ENCODE results near the gene SKAP1.

Gene SKAP1

DNA sequence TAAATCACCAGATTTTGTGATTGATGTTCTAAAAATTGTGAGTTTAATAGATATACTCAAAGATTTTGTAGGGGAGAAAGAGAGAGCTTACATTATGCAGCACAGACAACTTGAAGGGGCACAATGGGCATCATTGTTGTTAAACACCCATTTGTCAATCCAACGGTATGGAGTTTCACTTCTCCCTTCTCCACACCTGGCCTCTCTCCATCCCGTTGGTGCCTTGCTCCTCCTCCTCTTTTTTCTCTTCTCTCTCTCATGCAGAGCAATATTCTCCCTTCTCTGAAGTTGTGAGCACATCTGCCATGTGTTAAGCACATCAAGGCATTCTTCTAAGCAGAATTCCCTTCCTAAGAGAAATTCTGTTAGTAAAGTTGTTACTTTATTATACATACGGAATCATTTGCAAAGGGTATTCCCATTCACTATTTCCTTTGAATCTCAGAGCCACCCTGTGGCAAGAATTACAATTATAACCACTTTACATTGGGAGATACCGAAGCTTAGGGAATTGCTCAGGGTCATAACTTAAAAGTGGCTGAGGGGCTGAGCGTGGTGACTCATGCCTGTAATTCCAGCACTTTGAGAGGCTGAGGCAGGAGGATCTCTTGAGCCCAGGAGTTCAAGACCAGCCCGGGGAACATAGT, 40.5 kb upstream of the SKAP1 start:
- TF ChIP-seq, protein P1, sequence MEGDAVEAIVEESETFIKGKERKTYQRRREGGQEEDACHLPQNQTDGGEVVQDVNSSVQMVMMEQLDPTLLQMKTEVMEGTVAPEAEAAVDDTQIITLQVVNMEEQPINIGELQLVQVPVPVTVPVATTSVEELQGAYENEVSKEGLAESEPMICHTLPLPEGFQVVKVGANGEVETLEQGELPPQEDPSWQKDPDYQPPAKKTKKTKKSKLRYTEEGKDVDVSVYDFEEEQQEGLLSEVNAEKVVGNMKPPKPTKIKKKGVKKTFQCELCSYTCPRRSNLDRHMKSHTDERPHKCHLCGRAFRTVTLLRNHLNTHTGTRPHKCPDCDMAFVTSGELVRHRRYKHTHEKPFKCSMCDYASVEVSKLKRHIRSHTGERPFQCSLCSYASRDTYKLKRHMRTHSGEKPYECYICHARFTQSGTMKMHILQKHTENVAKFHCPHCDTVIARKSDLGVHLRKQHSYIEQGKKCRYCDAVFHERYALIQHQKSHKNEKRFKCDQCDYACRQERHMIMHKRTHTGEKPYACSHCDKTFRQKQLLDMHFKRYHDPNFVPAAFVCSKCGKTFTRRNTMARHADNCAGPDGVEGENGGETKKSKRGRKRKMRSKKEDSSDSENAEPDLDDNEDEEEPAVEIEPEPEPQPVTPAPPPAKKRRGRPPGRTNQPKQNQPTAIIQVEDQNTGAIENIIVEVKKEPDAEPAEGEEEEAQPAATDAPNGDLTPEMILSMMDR (IDR thresholded peaks at IDR 0.05; ENCODE audit: insufficient read depth, low read depth, low read length, missing control alignments), result no peak
- no peak for DNase-seq (ENCODE audit: low read depth)
- H3K4me3 ChIP-seq (ENCODE audit: low read depth, low read length), result no peak overlapping the region

DNA sequence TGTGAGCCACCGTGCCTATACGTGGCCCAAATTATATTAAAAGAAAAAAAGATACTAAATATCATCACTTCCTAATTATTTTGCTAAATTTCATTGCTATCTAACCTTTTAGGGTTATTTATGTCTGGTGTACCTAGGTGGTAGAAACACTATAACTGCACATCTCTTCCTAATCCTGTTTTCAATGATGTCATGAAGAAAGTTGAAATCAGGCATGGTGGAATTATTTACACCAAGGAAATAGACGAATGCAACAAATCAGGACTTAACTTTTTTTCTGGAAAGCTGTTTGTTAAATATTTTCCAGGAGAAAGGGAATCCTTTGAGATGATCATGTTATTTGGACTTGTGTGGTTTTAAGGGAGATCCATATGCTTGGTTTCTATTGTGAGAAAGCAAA, 39.2 kb upstream of the SKAP1 start:
- TF ChIP-seq, protein P1 (IDR thresholded peaks at IDR 0.05; ENCODE audit: insufficient read depth, low read depth, low read length, missing control alignments), result no peak
- no peak overlapping the region for H3K4me3 ChIP-seq (ENCODE audit: low read depth, low read length)
- DNase-seq (ENCODE audit: low read depth), result no peak

DNA sequence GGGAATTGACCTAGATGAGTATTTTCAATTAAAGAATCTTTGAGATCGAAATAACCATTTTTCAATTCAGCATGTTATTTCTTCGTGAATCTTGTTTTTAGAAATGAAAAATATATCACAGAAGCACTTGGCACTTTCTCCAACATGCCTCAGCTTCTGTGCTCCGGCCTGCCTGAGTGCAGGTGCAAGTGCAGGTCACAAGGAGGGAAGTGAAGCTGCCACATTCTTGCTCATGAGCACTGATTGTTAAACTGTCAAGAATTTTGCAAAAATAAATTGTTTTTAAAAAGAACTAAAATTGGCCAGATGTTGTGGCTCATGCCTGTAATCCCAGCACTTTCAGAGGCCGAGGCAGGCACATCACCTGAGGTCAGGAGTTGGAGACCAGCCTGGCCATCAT, 38.3 kb upstream of the SKAP1 start:
- no peak overlapping the region for H3K4me3 ChIP-seq (ENCODE audit: low read depth, low read length)
- TF ChIP-seq, protein P1 (IDR thresholded peaks at IDR 0.05; ENCODE audit: insufficient read depth, low read depth, low read length, missing control alignments), result no peak
- no peak for DNase-seq (ENCODE audit: low read depth)

DNA sequence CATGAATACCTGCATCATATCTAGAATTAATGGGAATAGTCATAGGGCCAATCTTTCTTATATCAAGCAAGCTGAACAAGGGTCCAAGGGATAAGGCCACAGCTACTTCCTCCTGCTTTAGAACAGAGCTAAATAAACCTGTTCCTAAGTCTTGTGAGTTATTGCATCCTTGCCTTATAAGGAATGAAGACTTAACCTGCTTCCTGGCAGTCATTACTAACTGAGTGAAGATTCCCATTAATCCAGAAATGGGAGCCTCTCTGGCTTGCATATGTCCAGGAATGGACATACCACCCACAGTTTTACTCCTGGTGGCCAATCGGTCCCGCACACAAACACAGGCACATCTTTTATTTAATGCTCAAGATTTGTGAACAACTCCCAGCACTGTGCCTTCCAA, 35.9 kb upstream of the SKAP1 start:
- TF ChIP-seq, protein P1 (IDR thresholded peaks at IDR 0.05; ENCODE audit: insufficient read depth, low read depth, low read length, missing control alignments), result no peak
- H3K4me3 ChIP-seq (ENCODE audit: low read depth, low read length), result no peak overlapping the region
- DNase-seq (ENCODE audit: low read depth), result no peak

DNA sequence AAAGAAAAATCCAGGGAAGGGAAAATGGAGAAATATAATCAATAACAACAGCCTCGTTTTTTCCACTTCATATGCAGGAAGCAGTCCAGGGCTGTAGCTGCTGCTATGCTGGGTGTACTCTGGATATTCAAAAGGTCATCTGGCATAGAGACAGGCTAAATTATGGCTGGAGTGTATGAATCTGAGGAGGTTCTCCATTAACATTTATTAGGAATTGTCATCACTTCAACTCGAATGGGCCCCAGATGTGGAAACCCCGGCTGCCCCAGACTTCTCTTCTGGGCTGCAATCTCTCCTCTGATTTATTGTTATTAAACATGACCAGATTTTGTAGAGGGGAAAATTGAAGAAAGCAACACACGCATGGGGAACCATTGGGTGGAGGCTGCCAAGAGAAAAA, 33.5 kb upstream of the SKAP1 start:
- no peak for DNase-seq (ENCODE audit: low read depth)
- TF ChIP-seq, protein P1 (IDR thresholded peaks at IDR 0.05; ENCODE audit: insufficient read depth, low read depth, low read length, missing control alignments), result no peak
- H3K4me3 ChIP-seq (ENCODE audit: low read depth, low read length), result no peak overlapping the region

DNA sequence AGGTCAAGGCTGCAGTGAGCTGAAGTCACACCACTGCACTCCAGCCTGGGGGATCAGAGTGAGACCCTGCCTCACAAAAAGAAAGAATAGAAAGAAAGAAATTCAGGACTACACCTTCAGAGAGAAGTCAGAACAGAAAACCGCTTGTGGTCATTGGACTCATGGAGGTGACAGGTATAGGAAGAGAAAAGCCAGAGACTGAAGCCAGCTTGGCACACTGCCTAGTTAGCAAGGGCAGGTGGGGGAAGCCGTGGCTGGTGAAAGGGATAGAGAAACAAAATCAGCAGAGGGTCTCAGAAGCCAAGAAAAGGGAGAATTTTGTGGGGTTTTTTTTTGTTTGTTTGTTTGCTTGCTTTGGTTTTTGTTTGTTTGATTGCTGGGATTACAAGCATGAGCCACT, 32.9 kb upstream of the SKAP1 start:
- no peak for DNase-seq (ENCODE audit: low read depth)
- TF ChIP-seq, protein P1 (IDR thresholded peaks at IDR 0.05; ENCODE audit: insufficient read depth, low read depth, low read length, missing control alignments), result no peak

DNA sequence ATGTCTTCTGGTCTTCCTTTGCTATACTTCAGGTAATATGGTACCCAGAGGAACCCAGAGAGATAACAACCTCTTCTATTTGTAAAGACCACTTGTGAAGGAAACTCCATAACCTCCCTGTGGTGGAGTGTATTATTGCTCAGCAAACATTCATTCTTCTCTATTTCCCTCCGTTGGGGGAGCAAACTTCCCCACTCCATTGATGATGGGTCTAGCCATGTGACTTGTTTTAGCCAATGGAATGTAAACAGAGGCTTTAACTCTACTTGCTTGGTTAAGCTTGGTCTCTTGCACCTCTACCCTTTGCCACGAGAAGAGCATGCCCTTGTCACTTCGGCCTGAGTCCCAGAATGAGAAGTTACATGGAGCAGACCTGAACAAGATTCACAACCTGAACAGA, 30.0 kb upstream of the SKAP1 start:
- DNase-seq (ENCODE audit: low read depth), result no peak
- TF ChIP-seq, protein P1 (IDR thresholded peaks at IDR 0.05; ENCODE audit: insufficient read depth, low read depth, low read length, missing control alignments), result no peak

More for the DNA sequence above, 32.9 kb upstream of the SKAP1 start:
- no peak overlapping the region for H3K4me3 ChIP-seq (ENCODE audit: low read depth, low read length)

More for the DNA sequence above, 30.0 kb upstream of the SKAP1 start:
- no peak overlapping the region for H3K4me3 ChIP-seq (ENCODE audit: low read depth, low read length)
